GM10847 (cell line): ENCODE measurements around the gene NUDT4.
A peak's percentile ranks its signal among the peaks of the same experiment; 100 is the strongest.

Source experiments
- POLR2A ChIP-seq: IDR thresholded peaks from 2 replicates; pipeline ENCODE4 v1.6.1; 2011; ENCODE audit not compliant: insufficient read length; ENCODE audit errors: extremely low read depth

The NUDT4 gene

GRCh38 chr12:93377252-93378195, at the start of gene NUDT4:
TSS of gene NUDT4 (plus strand) at chr12:93377925. CDS start at chr12:93378323, 398 bp downstream.
- peak; percentile 85 for TF ChIP-seq POLR2A

- TF ChIP-seq POLR2A, result no peak
These were observed 44.7 kb upstream of the NUDT4 start for GRCh38 chr12:93333054-93333453.

- TF ChIP-seq POLR2A, result no peak
These were observed 43.9 kb upstream of the NUDT4 start for GRCh38 chr12:93333828-93334227.

- TF ChIP-seq POLR2A, result no peak
These were observed 42.0 kb upstream of the NUDT4 start for GRCh38 chr12:93335603-93336162.

- TF ChIP-seq POLR2A, result no peak
These were observed 41.4 kb upstream of the NUDT4 start for GRCh38 chr12:93336291-93336741.

- TF ChIP-seq POLR2A, result no peak
These were observed 39.1 kb upstream of the NUDT4 start for GRCh38 chr12:93338598-93338997.

GRCh38 chr12:93339695-93340094, 38.0 kb upstream of the NUDT4 start:
- TF ChIP-seq POLR2A, result no peak

GRCh38 chr12:93341409-93342049, 36.2 kb upstream of the NUDT4 start:
- TF ChIP-seq POLR2A, result no peak

GRCh38 chr12:93347054-93347785, 30.5 kb upstream of the NUDT4 start:
- no peak for TF ChIP-seq POLR2A

- no peak for TF ChIP-seq POLR2A
These were observed 28.9 kb upstream of the NUDT4 start for GRCh38 chr12:93348575-93349435.

GRCh38 chr12:93351726-93352125, 26.0 kb upstream of the NUDT4 start:
- TF ChIP-seq POLR2A, result no peak

- TF ChIP-seq POLR2A, result no peak
These were observed 25.4 kb upstream of the NUDT4 start for GRCh38 chr12:93352321-93352720.

- no peak for TF ChIP-seq POLR2A
These were observed 21.5 kb upstream of the NUDT4 start for GRCh38 chr12:93356214-93356613.

GRCh38 chr12:93358058-93358457, 19.7 kb upstream of the NUDT4 start:
- TF ChIP-seq POLR2A, result no peak
